ENCODE results near the gene KATNA1. TPM values are rescaled to one million over a fixed set of nuclear protein-coding genes. Genes with fewer than 3 reads are reported as not detected.
A peak's percentile ranks its signal among the peaks of the same experiment; 100 is the strongest.

Gene KATNA1
- total and polyA plus RNA-seq, 2 experiments from 2014 or later, result 19.1 to 21.4 TPM

DNA sequence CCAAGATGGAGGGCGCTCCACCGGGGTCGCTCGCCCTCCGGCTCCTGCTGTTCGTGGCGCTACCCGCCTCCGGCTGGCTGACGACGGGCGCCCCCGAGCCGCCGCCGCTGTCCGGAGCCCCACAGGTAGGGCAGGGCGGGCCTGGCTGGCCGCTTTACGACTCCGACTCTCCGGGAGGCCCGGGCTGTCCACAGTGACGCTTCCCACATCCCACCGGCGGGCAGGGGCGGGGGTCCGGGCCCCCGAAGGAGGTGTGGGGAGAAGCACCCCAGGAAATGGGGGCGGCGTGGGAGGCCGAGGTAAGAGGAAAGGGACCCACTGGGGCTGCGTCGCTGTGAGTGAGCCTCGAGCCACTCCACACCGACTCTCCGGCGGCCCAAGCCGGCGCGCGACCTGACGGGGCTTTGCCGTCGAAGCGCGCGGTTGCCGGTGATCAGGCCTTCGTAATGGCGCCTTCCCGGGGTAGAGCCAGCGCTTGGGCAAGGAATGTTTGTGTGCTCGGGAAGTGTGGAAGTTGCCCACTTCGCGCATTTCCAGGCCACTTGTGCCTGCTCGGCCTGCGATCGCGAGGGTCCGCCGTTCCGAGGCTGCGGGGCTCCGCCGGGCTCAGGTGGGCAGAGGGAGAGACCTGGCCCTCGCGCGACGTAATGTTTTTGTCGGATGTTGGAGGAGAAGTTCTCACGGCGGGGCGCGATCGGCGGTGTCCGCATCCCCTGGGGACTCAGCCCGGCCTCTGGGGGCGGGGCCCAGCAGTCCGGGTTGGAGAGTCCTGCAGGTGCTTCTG lies 81.9 kb downstream of the KATNA1 start:
- peaks cover 46% of the 10 kb centered on the region for H3K79me2 ChIP-seq (replicated peaks; ENCODE audit: insufficient read depth)
- no peaks in the 10 kb centered on the region for H3K27me3 ChIP-seq (ENCODE audit: insufficient read depth)
- DNase-seq (ENCODE audit: low spot score) (peak; percentile 77), ATAC-seq (peak; percentile 64)
- TF ChIP-seq ZNF331 (CRISPR knock-in tag; IDR thresholded peaks at IDR 0.05; ENCODE audit: low read depth) (no peak), STAT1 (IDR thresholded peaks at IDR 0.05; ENCODE audit: unreplicated experiment) (no peak), POLR2AphosphoS5 (IDR thresholded peaks at IDR 0.05; ENCODE audit: low read depth) (peak; percentile 76), ZNF114 (CRISPR knock-in tag; IDR thresholded peaks at IDR 0.05) (no peak), REST (IDR thresholded peaks at IDR 0.05; ENCODE audit: unreplicated experiment) (no peak), ETS1 (IDR thresholded peaks at IDR 0.05) (no peak)
- TF ChIP-seq, protein P1, sequence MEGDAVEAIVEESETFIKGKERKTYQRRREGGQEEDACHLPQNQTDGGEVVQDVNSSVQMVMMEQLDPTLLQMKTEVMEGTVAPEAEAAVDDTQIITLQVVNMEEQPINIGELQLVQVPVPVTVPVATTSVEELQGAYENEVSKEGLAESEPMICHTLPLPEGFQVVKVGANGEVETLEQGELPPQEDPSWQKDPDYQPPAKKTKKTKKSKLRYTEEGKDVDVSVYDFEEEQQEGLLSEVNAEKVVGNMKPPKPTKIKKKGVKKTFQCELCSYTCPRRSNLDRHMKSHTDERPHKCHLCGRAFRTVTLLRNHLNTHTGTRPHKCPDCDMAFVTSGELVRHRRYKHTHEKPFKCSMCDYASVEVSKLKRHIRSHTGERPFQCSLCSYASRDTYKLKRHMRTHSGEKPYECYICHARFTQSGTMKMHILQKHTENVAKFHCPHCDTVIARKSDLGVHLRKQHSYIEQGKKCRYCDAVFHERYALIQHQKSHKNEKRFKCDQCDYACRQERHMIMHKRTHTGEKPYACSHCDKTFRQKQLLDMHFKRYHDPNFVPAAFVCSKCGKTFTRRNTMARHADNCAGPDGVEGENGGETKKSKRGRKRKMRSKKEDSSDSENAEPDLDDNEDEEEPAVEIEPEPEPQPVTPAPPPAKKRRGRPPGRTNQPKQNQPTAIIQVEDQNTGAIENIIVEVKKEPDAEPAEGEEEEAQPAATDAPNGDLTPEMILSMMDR (conservative IDR thresholded peaks at IDR 0.05; ENCODE audit: low read depth in 2 of 2), result 0 out of 4 replicates have a peak, but pooled peaks of 1 of the 2 experiments have one; percentile 1
- H3K27ac ChIP-seq (ENCODE audit: low read depth), result peak overlapping the region; percentile 94
- no peaks in the 10 kb centered on the region for H3K9me2 ChIP-seq (ENCODE audit: insufficient read depth)
- Mint-ChIP-seq H3K27ac (peak overlapping the region; percentile 96), H3K36me3 (ENCODE audit: low read depth) (no peaks in the 10 kb centered on the region), H3K27me3 (ENCODE audit: insufficient read depth, low read depth, poor library complexity) (peaks cover 9% of the 10 kb centered on the region), H3K9me3 (no peaks in the 10 kb centered on the region), H3K4me3 (peak overlapping the region; percentile 95), H3K4me1 (peaks cover 10% of the 10 kb centered on the region; the same call in 2 of the 3 replicates)
- H3F3A ChIP-seq (replicated peaks; ENCODE audit: low read depth), result peaks cover 12% of the 10 kb centered on the region; the same call in 1 of the 2 replicates
- peaks cover 26% of the 10 kb centered on the region for H4K20me1 ChIP-seq (replicated peaks; ENCODE audit: insufficient read depth)
- peak overlapping the region; percentile 90 for H3K4me3 ChIP-seq
- no peaks in the 10 kb centered on the region; the same call in 1 of the 2 replicates for H3K36me3 ChIP-seq (ENCODE audit: insufficient read depth)
- H3K4me1 ChIP-seq (ENCODE audit: insufficient read depth), result peaks cover 16% of the 10 kb centered on the region
- H3K4me2 ChIP-seq, result peak overlapping the region; percentile 91
- H2AFZ ChIP-seq, result peak overlapping the region; percentile 91
